Gastrocnemius medialis (tissue), 4 donors: ENCODE results near the gene CHRNA5. TPM values are rescaled to one million over a fixed set of nuclear protein-coding genes. Genes with fewer than 3 reads are reported as not detected.

Source experiments
- ATAC-seq, 2 donors: fragments of 150-250 bp; one replicate each; pipeline ENCODE4 v1.9.1; 2016
- DNase-seq, 2 donors: peaks; one replicate each; pipeline ENCODE4 v3.0.0-alpha.2; 2019
- H3K27ac ChIP-seq, 4 donors: fragments of 200-600 bp; sonication (generic); 1 replicate in 1 of 4; 2 replicates in 3 of 4; pipeline ENCODE4 v1.5.1; 2016 to 2018; ENCODE audit warnings: mild to moderate bottlenecking in 2 of 4, moderate library complexity in 1 of 4
- H3K27me3 ChIP-seq, 3 donors: fragments of 200-600 bp; sonication (generic) in 2 of 3; 1 replicate in 1 of 3; 2 replicates in 2 of 3; pipeline versions ENCODE4 v1.5.1 to v1.6.0; 2016 to 2019; ENCODE audit warnings: mild to moderate bottlenecking in 1 of 3, moderate library complexity in 1 of 3
- H3K36me3 ChIP-seq, 2 donors: fragments of 200-600 bp; sonication (generic) in 1 of 2; one replicate each; pipeline ENCODE4 v1.5.1; 2017 to 2018
- H3K4me1 ChIP-seq, 2 donors: fragments of 200-600 bp; sonication (generic) in 1 of 2; one replicate each; pipeline ENCODE4 v1.5.1; 2016 to 2017; ENCODE audit warnings: mild to moderate bottlenecking in 2 of 2
- H3K4me3 ChIP-seq, 4 donors: fragments of 200-600 bp; sonication (generic) in 3 of 4; 1 replicate in 1 of 4; 2 replicates in 3 of 4; pipeline ENCODE4 v1.5.1; 2016 to 2019; ENCODE audit warnings: mild to moderate bottlenecking in 2 of 4
- H3K9me3 ChIP-seq, 3 donors: fragments of 200-600 bp; sonication (generic) in 2 of 3; 1 replicate in 1 of 3; 2 replicates in 2 of 3; pipeline ENCODE4 v1.5.1; 2016 to 2019
- CTCF ChIP-seq, 5 experiments: fragments of 450-650 bp in 3 of 5; fragments of 200-600 bp in 2 of 5; sonication (generic) in 2 of 5; IDR thresholded peaks in 4 of 5; conservative IDR thresholded peaks in 1 of 5; 1 replicate in 4 of 5; 2 replicates in 1 of 5; pipeline ENCODE4 v1.5.1; 2016 to 2019; ENCODE audit warnings: antibody characterized with exemption in 5 of 5, mild to moderate bottlenecking in 3 of 5, moderate library complexity in 3 of 5
- POLR2A ChIP-seq, 2 donors: fragments of 450-650 bp; IDR thresholded peaks; one replicate each; pipeline ENCODE4 v1.6.1; 2017; ENCODE audit warnings: antibody characterized with exemption in 2 of 2, mild to moderate bottlenecking in 2 of 2, moderate library complexity in 2 of 2
- in situ Hi-C, 4 donors: fragments of 200-750 bp; cut with MboI; loops; one replicate each; pipeline versions ENCODE4 v1.15.0 to v1.8.0; 2017; ENCODE audit warnings: low sequenced_read_pairs in 4 of 4
- intact Hi-C: fragments of 100-400 bp; cut with DNase I; formaldehyde crosslinking; loops from one replicate; pipeline ENCODE4 v1.15.1; 2023; ENCODE audit warnings: low total_unique reads
- total RNA-seq, 4 donors: library from RNA; depleted of rRNA; stranded (reverse); fragments of >200 nt; gene quantifications; one replicate each; pipeline versions ENCODE4 v1.1.0 to v1.2.3, GENCODE V29; 2016

CHRNA5 gene
- total RNA-seq, 4 donors from 2014 or later: 0.07 to 1.6 (median 0.71) TPM

GRCh38 chr15:78540871-78541743, 24.2 kb upstream of the CHRNA5 start:
- TF ChIP-seq POLR2A (IDR thresholded peaks at IDR 0.05) (no peak), CTCF (IDR thresholded peaks at IDR 0.05 in 4 of 5, conservative IDR thresholded peaks at IDR 0.05 in 1 of 5) (peak in 1 of 5 experiments; percentile 1)
- in situ Hi-C loops (no loop called here), intact Hi-C loops (loop anchor here (1.0 kb wide), 2 partner anchors 34 to 103 kb away; partner anchors contain the start of genes HYKK and IREB2)
- Histone ChIP-seq H3K4me3 (peak overlapping the region; percentile 76 to 90 (median 84)), H3K27ac (peak overlapping the region; percentile 91 to 97 (median 94)), H3K9me3 (no peaks in the 10 kb centered on the region), H3K4me1 (peaks cover 12 to 16% of the 10 kb centered on the region in 2 donors), H3K36me3 (peaks cover 4 to 35% of the 10 kb centered on the region in 2 donors), H3K27me3 (no peaks in the 10 kb centered on the region)
- DNase-seq (no peak), ATAC-seq (no peak)

- in situ Hi-C loops (no loop called here), intact Hi-C loops (no loop called here)
- no peaks in the 10 kb centered on the region for H3K27me3 ChIP-seq
- peak overlapping the region; percentile 76 to 90 (median 84) for H3K4me3 ChIP-seq
- TF ChIP-seq POLR2A (IDR thresholded peaks at IDR 0.05): no peak
- no peak for TF ChIP-seq CTCF (IDR thresholded peaks at IDR 0.05 in 4 of 5, conservative IDR thresholded peaks at IDR 0.05 in 1 of 5)
- H3K9me3 ChIP-seq: no peaks in the 10 kb centered on the region
- DNase-seq: no peak
- no peak for ATAC-seq
- H3K36me3 ChIP-seq: peaks cover 4 to 41% of the 10 kb centered on the region in 2 donors
- peaks cover 12 to 16% of the 10 kb centered on the region in 2 donors for H3K4me1 ChIP-seq
- H3K27ac ChIP-seq: peak overlapping the region; percentile 91 to 97 (median 94)
These were observed 23.6 kb upstream of the CHRNA5 start for GRCh38 chr15:78541744-78542034.

- no peaks in the 10 kb centered on the region for H3K27me3 ChIP-seq
- no peak for DNase-seq
- H3K4me1 ChIP-seq: peaks cover 12 to 16% of the 10 kb centered on the region in 2 donors
- peak overlapping the region in 1 of 4 donors; percentile 91 for H3K27ac ChIP-seq
- in situ Hi-C loops (no loop called here), intact Hi-C loops (no loop called here)
- H3K4me3 ChIP-seq: no peak overlapping the region
- peaks cover 6 to 50% of the 10 kb centered on the region in 2 donors for H3K36me3 ChIP-seq
- no peak for TF ChIP-seq POLR2A (IDR thresholded peaks at IDR 0.05)
- no peak for TF ChIP-seq CTCF (IDR thresholded peaks at IDR 0.05 in 4 of 5, conservative IDR thresholded peaks at IDR 0.05 in 1 of 5)
- no peak for ATAC-seq
- no peaks in the 10 kb centered on the region for H3K9me3 ChIP-seq
These were observed 22.7 kb upstream of the CHRNA5 start for GRCh38 chr15:78542647-78543046.

- Histone ChIP-seq H3K27ac (no peak overlapping the region), H3K36me3 (peaks cover 8 to 59% of the 10 kb centered on the region in 2 donors), H3K4me1 (no peaks in the 10 kb centered on the region), H3K27me3 (no peaks in the 10 kb centered on the region), H3K9me3 (no peaks in the 10 kb centered on the region), H3K4me3 (no peak overlapping the region)
- intact Hi-C loops: no loop called here
- no peak for ATAC-seq
- in situ Hi-C loops: no loop called here
- no peak for DNase-seq
- TF ChIP-seq POLR2A (IDR thresholded peaks at IDR 0.05) (no peak), CTCF (IDR thresholded peaks at IDR 0.05 in 4 of 5, conservative IDR thresholded peaks at IDR 0.05 in 1 of 5) (no peak)
These were observed 15.1 kb upstream of the CHRNA5 start for GRCh38 chr15:78550194-78550593.
